Measurements from ENCODE around the gene USP6. TPM values are rescaled to one million over a fixed set of nuclear protein-coding genes. Genes with fewer than 3 reads are reported as not detected.
"Not testable (repeated sequence)": the region's sequence is repeated elsewhere in the genome, so short reads cannot be mapped to it uniquely, and the experiment has no call there.

Gene USP6
- total RNA-seq, 4 donors from 2014 or later, result under 0.01 to 3.9 TPM; not detected in 2

- DNase-seq (ENCODE audit: low spot score in 2 of 2), result no peak
- no peak overlapping the region for H3K4me3 ChIP-seq
- 73 to 78% methylated on average over 4 of the region's 4 CpGs for WGBS, 2 donors
- H3K4me1 ChIP-seq, result peaks cover 0 to 6% (median 0%) of the 10 kb centered on the region in 4 donors
- no peak overlapping the region for H3K27ac ChIP-seq
- peaks cover 0 to 14% of the 10 kb centered on the region in 2 donors for H3K27me3 ChIP-seq
- no peak for TF ChIP-seq CTCF (IDR thresholded peaks at IDR 0.05)
- no peak for TF ChIP-seq EP300 (IDR thresholded peaks at IDR 0.05)
- no peak for TF ChIP-seq POLR2A (IDR thresholded peaks at IDR 0.05)
- H3K9me3 ChIP-seq, result no peaks in the 10 kb centered on the region
- no peaks in the 10 kb centered on the region for H3K36me3 ChIP-seq
Observed at GRCh38 chr17:5127910-5128309, 12.1 kb downstream of the USP6 start.

- H3K4me1 ChIP-seq; H3K36me3 ChIP-seq; DNase-seq (ENCODE audit: low spot score in 2 of 2); H3K4me3 ChIP-seq; H3K27ac ChIP-seq; H3K9me3 ChIP-seq: not testable (repeated sequence)
- 67 to 69% methylated on average over 8 of the region's 8 CpGs for WGBS, 2 donors
- H3K27me3 ChIP-seq, result peaks cover 0 to 13% of the 10 kb centered on the region in 2 donors
Observed at GRCh38 chr17:5128387-5128786, 12.6 kb downstream of the USP6 start.

- 90 to 92% methylated on average over 11 of the region's 11 CpGs for WGBS, 2 donors
- Histone ChIP-seq H3K36me3 (no peaks in the 10 kb centered on the region), H3K9me3 (no peaks in the 10 kb centered on the region), H3K4me1 (no peaks in the 10 kb centered on the region), H3K27me3 (peaks cover 0 to 6% of the 10 kb centered on the region in 2 donors), H3K27ac (no peak overlapping the region), H3K4me3 (no peak overlapping the region)
- DNase-seq (ENCODE audit: low spot score in 2 of 2), result no peak
- TF ChIP-seq CTCF (IDR thresholded peaks at IDR 0.05), result no peak
- no peak for TF ChIP-seq POLR2A (IDR thresholded peaks at IDR 0.05)
- TF ChIP-seq EP300 (IDR thresholded peaks at IDR 0.05), result no peak
Observed at GRCh38 chr17:5128905-5129535, 13.2 kb downstream of the USP6 start.

- H3K9me3 ChIP-seq; H3K4me3 ChIP-seq; H3K4me1 ChIP-seq; DNase-seq (ENCODE audit: low spot score in 2 of 2); H3K27me3 ChIP-seq; H3K36me3 ChIP-seq; H3K27ac ChIP-seq: not testable (repeated sequence)
- WGBS, 2 donors, result 89 to 92% methylated on average over 8 of the region's 8 CpGs
Observed at GRCh38 chr17:5129770-5130169, 13.9 kb downstream of the USP6 start.

- not testable (repeated sequence) for H3K27me3 ChIP-seq; H3K27ac ChIP-seq; H3K4me3 ChIP-seq; H3K9me3 ChIP-seq; H3K4me1 ChIP-seq; H3K36me3 ChIP-seq; DNase-seq (ENCODE audit: low spot score in 2 of 2)
- WGBS, 2 donors, result 85 to 92% methylated on average over 9 to 10 of the region's 10 CpGs
Observed at GRCh38 chr17:5130261-5130660, 14.4 kb downstream of the USP6 start.

- not testable (repeated sequence) for H3K27me3 ChIP-seq; H3K4me1 ChIP-seq; H3K9me3 ChIP-seq; DNase-seq (ENCODE audit: low spot score in 2 of 2); H3K4me3 ChIP-seq; H3K27ac ChIP-seq; H3K36me3 ChIP-seq
- WGBS, 2 donors, result 79 to 82% methylated on average over 3 to 5 of the region's 5 CpGs
Observed at GRCh38 chr17:5130687-5131086, 14.9 kb downstream of the USP6 start.

GRCh38 chr17:5131146-5131715 is 15.4 kb downstream of the USP6 start:
- Histone ChIP-seq H3K36me3 (no peaks in the 10 kb centered on the region), H3K9me3 (no peaks in the 10 kb centered on the region), H3K27ac (no peak overlapping the region), H3K27me3 (no peaks in the 10 kb centered on the region), H3K4me3 (no peak overlapping the region), H3K4me1 (no peaks in the 10 kb centered on the region)
- WGBS, 2 donors, result 88 to 93% methylated on average over 7 of the region's 7 CpGs
- no peak for DNase-seq (ENCODE audit: low spot score in 2 of 2)
- TF ChIP-seq POLR2A (IDR thresholded peaks at IDR 0.05) (no peak), CTCF (IDR thresholded peaks at IDR 0.05) (no peak), EP300 (IDR thresholded peaks at IDR 0.05) (no peak)

GRCh38 chr17:5131799-5132502 is 16.1 kb downstream of the USP6 start:
- H3K9me3 ChIP-seq; DNase-seq (ENCODE audit: low spot score in 2 of 2); H3K27ac ChIP-seq; H3K4me3 ChIP-seq; H3K27me3 ChIP-seq; H3K36me3 ChIP-seq; H3K4me1 ChIP-seq: not testable (repeated sequence)
- 82 to 85% methylated on average over 13 to 16 of the region's 16 CpGs for WGBS, 2 donors

- H3K4me1 ChIP-seq; H3K27me3 ChIP-seq; DNase-seq (ENCODE audit: low spot score in 2 of 2); H3K4me3 ChIP-seq; H3K27ac ChIP-seq; H3K36me3 ChIP-seq; H3K9me3 ChIP-seq: not testable (repeated sequence)
- 88 to 90% methylated on average over 15 of the region's 15 CpGs for WGBS, 2 donors
Observed at GRCh38 chr17:5132503-5133225, 16.8 kb downstream of the USP6 start.

Data from tibial nerve (tissue), 4 donors.